Liver (tissue), 9 donors: ENCODE data around the gene TRMT1. TPM values are rescaled to one million over a fixed set of nuclear protein-coding genes. Genes with fewer than 3 reads are reported as not detected.
A peak's percentile ranks its signal among the peaks of the same experiment; 100 is the strongest.

Experiments
- DNase-seq: peaks from one replicate; pipeline ENCODE4 v3.0.0-alpha.2; 2017; ENCODE audit warnings: low spot score
- H3K27ac ChIP-seq, 2 donors: one replicate each; pipeline ENCODE4 v1.7.0; 2013; ENCODE audit warnings: inconsistent platforms in 2 of 2, low read length in 2 of 2, control low read depth in 1 of 2, low read depth in 1 of 2, mild to moderate bottlenecking in 1 of 2
- H3K27me3 ChIP-seq, 4 donors: one replicate each; pipeline versions ENCODE4 v1.6.1 to v1.7.0; 2013; ENCODE audit warnings: low read length in 3 of 4, inconsistent platforms in 1 of 4, mild to moderate bottlenecking in 1 of 4, moderate library complexity in 1 of 4; ENCODE audit not compliant: control insufficient read depth in 4 of 4, insufficient read depth in 4 of 4
- H3K36me3 ChIP-seq, 4 donors: one replicate each; pipeline versions ENCODE4 v1.6.1 to v1.7.0; 2013; ENCODE audit warnings: low read length in 3 of 4, mild to moderate bottlenecking in 3 of 4, low read depth in 1 of 4, moderate library complexity in 1 of 4; ENCODE audit not compliant: control insufficient read depth in 4 of 4, insufficient read depth in 3 of 4
- H3K4me1 ChIP-seq, 4 donors: one replicate each; pipeline versions ENCODE4 v1.6.1 to v1.7.0; 2013; ENCODE audit warnings: low read length in 3 of 4, mild to moderate bottlenecking in 3 of 4, moderate library complexity in 1 of 4; ENCODE audit not compliant: control insufficient read depth in 4 of 4, insufficient read depth in 4 of 4
- H3K4me3 ChIP-seq, 3 donors: one replicate each; pipeline versions ENCODE4 v1.6.1 to v1.7.0; 2013; ENCODE audit warnings: low read length in 3 of 3, control low read depth in 1 of 3, low read depth in 1 of 3, mild to moderate bottlenecking in 1 of 3
- H3K9ac ChIP-seq, 2 donors: one replicate each; pipeline ENCODE4 v1.7.0; 2013; ENCODE audit warnings: low read length in 2 of 2, mild to moderate bottlenecking in 2 of 2, moderate library complexity in 2 of 2, control low read depth in 1 of 2, low read depth in 1 of 2
- H3K9me3 ChIP-seq, 4 donors: one replicate each; pipeline versions ENCODE4 v1.6.1 to v1.7.0; 2013; ENCODE audit warnings: low read length in 3 of 4; ENCODE audit not compliant: control insufficient read depth in 4 of 4
- ATF3 ChIP-seq: IDR thresholded peaks from 2 replicates; pipeline ENCODE4 v1.6.1; 2016; ENCODE audit warnings: antibody characterized with exemption
- CTCF ChIP-seq: fragments of 150-350 bp; IDR thresholded peaks from 2 replicates; pipeline ENCODE4 v1.5.1; 2017; ENCODE audit warnings: improper control_type of control experiment, low read depth, low read length; ENCODE audit not compliant: missing input control
- EGR1 ChIP-seq, 2 donors: IDR thresholded peaks; 2 replicates each; pipeline ENCODE4 v1.6.1; 2016 to 2018; ENCODE audit warnings: antibody characterized with exemption in 2 of 2, low read depth in 2 of 2
- FOXA1 ChIP-seq: IDR thresholded peaks from 2 replicates; pipeline ENCODE4 v1.6.1; 2016; ENCODE audit warnings: antibody characterized with exemption
- FOXA2 ChIP-seq: IDR thresholded peaks from 2 replicates; pipeline ENCODE4 v1.6.1; 2016; ENCODE audit warnings: antibody characterized with exemption
- GABPA ChIP-seq, 2 donors: IDR thresholded peaks in 1 of 2; conservative IDR thresholded peaks in 1 of 2; 2 replicates each; pipeline ENCODE4 v1.6.1; 2016; ENCODE audit warnings: antibody characterized with exemption in 2 of 2, mild to moderate bottlenecking in 1 of 2, moderate library complexity in 1 of 2
- HNF4A ChIP-seq, 2 donors: conservative IDR thresholded peaks; 2 replicates each; pipeline ENCODE4 v1.6.1; 2016; ENCODE audit warnings: antibody characterized with exemption in 2 of 2, mild to moderate bottlenecking in 2 of 2
- HNF4G ChIP-seq: IDR thresholded peaks from 2 replicates; pipeline ENCODE4 v1.6.1; 2016; ENCODE audit warnings: antibody characterized with exemption
- JUND ChIP-seq, 2 donors: IDR thresholded peaks; 2 replicates each; pipeline ENCODE4 v1.6.1; 2016; ENCODE audit warnings: antibody characterized with exemption in 2 of 2
- MAX ChIP-seq: IDR thresholded peaks from 2 replicates; pipeline ENCODE4 v1.6.1; 2016; ENCODE audit warnings: antibody characterized with exemption
- NR2F2 ChIP-seq: IDR thresholded peaks from 2 replicates; pipeline ENCODE4 v1.6.1; 2016; ENCODE audit warnings: antibody characterized with exemption
- RAD21 ChIP-seq, 2 donors: IDR thresholded peaks; 2 replicates each; pipeline ENCODE4 v1.6.1; 2016; ENCODE audit warnings: antibody characterized with exemption in 2 of 2, mild to moderate bottlenecking in 2 of 2
- REST ChIP-seq: IDR thresholded peaks from 2 replicates; pipeline ENCODE4 v1.6.1; 2016; ENCODE audit warnings: antibody characterized with exemption, mild to moderate bottlenecking
- RXRA ChIP-seq, 2 donors: IDR thresholded peaks; 2 replicates each; pipeline ENCODE4 v1.6.1; 2017 to 2018; ENCODE audit warnings: antibody characterized with exemption in 2 of 2, mild to moderate bottlenecking in 1 of 2
- SP1 ChIP-seq: IDR thresholded peaks from 2 replicates; pipeline ENCODE4 v1.6.1; 2018; ENCODE audit warnings: antibody characterized with exemption, mild to moderate bottlenecking
- TAF1 ChIP-seq: conservative IDR thresholded peaks from 2 replicates; pipeline ENCODE4 v1.6.1; 2016; ENCODE audit warnings: antibody characterized with exemption, mild to moderate bottlenecking
- YY1 ChIP-seq: IDR thresholded peaks from 2 replicates; pipeline ENCODE4 v1.6.1; 2016; ENCODE audit warnings: antibody characterized with exemption, mild to moderate bottlenecking
- ZBTB33 ChIP-seq: IDR thresholded peaks from 2 replicates; pipeline ENCODE4 v1.6.1; 2016; ENCODE audit warnings: antibody characterized with exemption
- WGBS: extraction: QIAGEN DNeasy Blood & Tissue Kit; methylation state at CpG from one replicate; pipeline ENCODE4 v1.1.7; 2013; 5-methylcytosine and 5-hydroxymethylcytosine counted together
- polyA plus RNA-seq, 2 donors: library from polyadenylated mRNA; stranded (reverse) in 1 of 2; unstranded in 1 of 2; fragments of 200-250 nt in 1 of 2; fragments of >200 nt in 1 of 2; fragmentation: Nextera tagmentation in 1 of 2; extraction: Ambion mirVana in 1 of 2; gene quantifications; one replicate each; pipeline versions ENCODE4 v1.2.1 to v1.2.3, GENCODE V29; 2013 to 2015
- total RNA-seq, 2 donors: library from RNA; depleted of rRNA; stranded (reverse); fragments of >200 nt; gene quantifications; one replicate each; pipeline ENCODE4 v1.2.3, GENCODE V29; 2014
- donor health status: healthy.
- donor health status: healthy.
- donor health status: healthy.
- donor health status: healthy.
- donor health status: healthy.

TRMT1 gene
- total and polyA plus RNA-seq, 4 donors, result 8.3 to 15.6 (median 11.7) TPM

- TF ChIP-seq REST (peak; percentile 73), CTCF (no peak), NR2F2 (no peak), TAF1 (peak; percentile 42)
These were observed 37.8 kb upstream of the TRMT1 start (continued) for GRCh38 chr19:13154241-13154778.

GRCh38 chr19:13153569-13154240, 37.2 kb upstream of the TRMT1 start:
- DNase-seq, result peak; percentile 59
- H3K9ac ChIP-seq, result peak overlapping the region; percentile 99
- TF ChIP-seq FOXA2 (no peak), CTCF (no peak), HNF4G (no peak), TAF1 (no peak), GABPA (IDR thresholded peaks at IDR 0.05 in 1 of 2, conservative IDR thresholded peaks at IDR 0.05 in 1 of 2) (no peak), YY1 (no peak), MAX (no peak), REST (no peak), SP1 (no peak), RAD21 (IDR thresholded peaks at IDR 0.05) (no peak), JUND (IDR thresholded peaks at IDR 0.05) (no peak), ZBTB33 (no peak), HNF4A (conservative IDR thresholded peaks at IDR 0.05) (no peak), ATF3 (no peak), NR2F2 (no peak), RXRA (IDR thresholded peaks at IDR 0.05) (no peak), EGR1 (IDR thresholded peaks at IDR 0.05; ENCODE audit: low read depth in 2 of 2) (no peak), FOXA1 (no peak)
- H3K4me3 ChIP-seq, result peak overlapping the region; percentile 71 to 94 (median 81)
- peak overlapping the region; percentile 99 to 100 for H3K27ac ChIP-seq
- WGBS, result under 1% methylated on average over 69 of the region's 69 CpGs
- H3K36me3 ChIP-seq, result no peaks in the 10 kb centered on the region
- no peaks in the 10 kb centered on the region for H3K9me3 ChIP-seq
- H3K27me3 ChIP-seq, result no peaks in the 10 kb centered on the region
- peaks cover 5 to 24% (median 19%) of the 10 kb centered on the region in 4 donors for H3K4me1 ChIP-seq
